Fibroblast of pulmonary artery (primary cell): ENCODE measurements around the gene CHRNA4.

Experiments
- DNase-seq: peaks from one replicate; pipeline ENCODE4 v3.0.0-alpha.2; 2010; ENCODE audit warnings: low read depth
- H3K4me3 ChIP-seq: replicated peaks from 2 replicates; pipeline ENCODE4 v1.5.1; 2011; ENCODE audit warnings: low read depth, mild to moderate bottlenecking, control low read depth, low read length, moderate library complexity
- TF ChIP-seq, protein P1 (sequence below): IDR thresholded peaks from 2 replicates; pipeline ENCODE4 v1.5.1; 2011; ENCODE audit warnings: mild to moderate bottlenecking, control low read depth, low read length, inconsistent platforms; ENCODE audit errors: missing control alignments

Gene CHRNA4

DNA sequence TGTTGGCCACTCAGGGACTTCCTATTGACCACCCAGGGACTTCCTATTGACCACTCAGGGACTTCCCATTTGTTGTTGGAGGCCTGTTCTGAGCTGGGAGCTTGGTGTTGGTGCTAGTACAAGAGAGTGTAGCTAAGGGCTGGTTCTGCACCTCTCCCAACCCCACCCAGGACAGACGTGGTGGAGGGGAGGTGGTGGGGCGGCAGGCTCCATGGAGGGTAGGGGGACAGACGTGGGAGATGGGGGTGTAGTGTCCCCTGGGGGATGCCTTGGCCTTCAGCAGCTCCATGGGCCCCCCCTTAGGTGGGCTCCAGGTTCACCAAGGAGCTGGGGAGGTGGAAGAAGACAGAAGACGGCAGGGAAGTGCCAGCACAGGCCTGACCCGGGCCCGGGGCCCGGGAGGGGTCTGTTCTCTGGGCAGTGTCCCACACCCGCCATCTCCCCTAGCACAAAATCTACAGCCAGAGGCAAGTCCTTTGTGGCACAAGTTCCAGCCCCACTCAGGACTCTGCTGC, 33.9 kb downstream of the CHRNA4 start:
- no peak overlapping the region for H3K4me3 ChIP-seq
- DNase-seq, result no peak
- TF ChIP-seq, protein P1, sequence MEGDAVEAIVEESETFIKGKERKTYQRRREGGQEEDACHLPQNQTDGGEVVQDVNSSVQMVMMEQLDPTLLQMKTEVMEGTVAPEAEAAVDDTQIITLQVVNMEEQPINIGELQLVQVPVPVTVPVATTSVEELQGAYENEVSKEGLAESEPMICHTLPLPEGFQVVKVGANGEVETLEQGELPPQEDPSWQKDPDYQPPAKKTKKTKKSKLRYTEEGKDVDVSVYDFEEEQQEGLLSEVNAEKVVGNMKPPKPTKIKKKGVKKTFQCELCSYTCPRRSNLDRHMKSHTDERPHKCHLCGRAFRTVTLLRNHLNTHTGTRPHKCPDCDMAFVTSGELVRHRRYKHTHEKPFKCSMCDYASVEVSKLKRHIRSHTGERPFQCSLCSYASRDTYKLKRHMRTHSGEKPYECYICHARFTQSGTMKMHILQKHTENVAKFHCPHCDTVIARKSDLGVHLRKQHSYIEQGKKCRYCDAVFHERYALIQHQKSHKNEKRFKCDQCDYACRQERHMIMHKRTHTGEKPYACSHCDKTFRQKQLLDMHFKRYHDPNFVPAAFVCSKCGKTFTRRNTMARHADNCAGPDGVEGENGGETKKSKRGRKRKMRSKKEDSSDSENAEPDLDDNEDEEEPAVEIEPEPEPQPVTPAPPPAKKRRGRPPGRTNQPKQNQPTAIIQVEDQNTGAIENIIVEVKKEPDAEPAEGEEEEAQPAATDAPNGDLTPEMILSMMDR, result no peak

DNA sequence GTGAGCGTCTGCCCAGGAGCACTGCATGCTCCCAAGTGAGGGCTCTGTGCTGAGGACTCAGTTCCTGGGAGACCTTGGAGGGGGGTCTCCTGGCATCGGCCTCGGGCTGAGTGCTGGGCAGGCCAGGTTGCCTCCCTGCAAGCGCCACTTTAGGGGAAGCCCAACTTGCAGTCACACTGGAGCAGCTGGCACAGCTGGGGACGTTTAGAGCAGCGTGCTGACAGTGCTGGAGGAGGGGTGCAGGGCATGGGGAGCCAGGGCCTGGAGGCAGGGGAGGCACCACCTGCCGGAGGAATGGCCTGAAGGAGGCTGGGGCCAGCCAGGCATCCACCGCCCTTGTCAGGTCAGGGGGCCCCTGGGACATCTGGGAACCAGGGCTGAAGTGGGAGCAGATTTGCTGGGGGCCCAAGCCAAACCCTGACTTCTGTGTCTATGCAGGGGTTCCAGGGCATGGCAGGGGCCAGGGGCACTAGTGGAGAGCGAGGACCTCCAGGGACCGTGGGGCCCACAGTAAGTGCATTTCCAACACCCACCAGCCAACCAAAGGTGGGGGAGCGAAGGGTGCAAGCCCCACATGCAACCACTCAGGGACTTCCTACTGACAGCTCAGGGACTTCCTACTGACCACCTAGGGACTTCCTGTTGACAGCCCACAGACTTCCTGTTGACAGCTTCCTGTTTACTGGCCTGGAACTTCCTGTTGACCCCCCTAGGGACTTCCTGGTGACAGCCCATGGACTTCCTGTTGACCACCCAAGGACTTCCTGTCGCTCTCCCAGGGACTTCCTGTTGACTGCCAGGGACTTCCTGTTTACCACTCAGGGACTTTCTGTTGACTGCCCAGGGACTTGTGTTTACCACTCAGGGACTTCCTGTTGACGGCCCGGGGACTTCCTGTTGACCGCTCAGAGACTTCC, 34.6 kb downstream of the CHRNA4 start:
- H3K4me3 ChIP-seq, result no peak overlapping the region
- no peak for DNase-seq
- TF ChIP-seq, protein P1, result no peak

DNA sequence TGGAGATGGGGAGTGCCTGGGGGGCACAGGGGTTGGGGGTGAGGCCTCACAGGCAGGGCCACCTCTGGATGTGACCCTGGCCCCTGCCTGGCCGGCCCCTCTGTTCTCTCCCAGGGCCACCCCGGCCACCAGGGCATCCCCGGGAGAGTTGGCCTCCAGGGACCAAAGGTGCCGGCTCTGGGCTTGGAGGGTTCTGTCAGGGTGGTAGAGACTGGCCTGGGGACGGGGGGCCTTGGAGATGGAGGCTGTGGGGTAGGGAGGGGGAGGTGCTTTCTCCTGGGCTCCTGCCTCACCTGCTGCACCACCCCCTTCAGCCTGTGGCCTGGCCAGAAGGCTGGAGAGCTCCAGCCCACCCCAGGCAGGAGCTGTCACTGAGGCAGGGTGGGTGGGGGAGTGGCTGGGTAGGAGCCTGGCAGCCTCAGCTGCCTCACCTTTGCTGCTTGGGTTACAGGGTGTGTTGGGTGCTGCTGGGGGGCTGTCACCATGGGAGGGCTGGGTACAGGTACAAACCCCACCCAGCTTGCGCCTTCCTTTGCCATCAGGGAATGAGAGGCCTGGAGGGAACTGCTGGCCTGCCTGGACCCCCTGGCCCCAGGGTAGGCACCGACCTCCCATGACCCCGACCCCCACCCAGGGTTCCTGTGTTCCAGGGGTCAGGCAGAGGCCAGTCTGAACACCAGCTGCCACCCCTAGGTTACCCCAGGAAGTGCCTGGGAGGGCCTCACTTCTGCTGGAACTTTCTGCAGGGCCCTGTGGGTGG, 35.4 kb downstream of the CHRNA4 start:
- TF ChIP-seq, protein P1, result no peak
- DNase-seq, result no peak
- no peak overlapping the region for H3K4me3 ChIP-seq

DNA sequence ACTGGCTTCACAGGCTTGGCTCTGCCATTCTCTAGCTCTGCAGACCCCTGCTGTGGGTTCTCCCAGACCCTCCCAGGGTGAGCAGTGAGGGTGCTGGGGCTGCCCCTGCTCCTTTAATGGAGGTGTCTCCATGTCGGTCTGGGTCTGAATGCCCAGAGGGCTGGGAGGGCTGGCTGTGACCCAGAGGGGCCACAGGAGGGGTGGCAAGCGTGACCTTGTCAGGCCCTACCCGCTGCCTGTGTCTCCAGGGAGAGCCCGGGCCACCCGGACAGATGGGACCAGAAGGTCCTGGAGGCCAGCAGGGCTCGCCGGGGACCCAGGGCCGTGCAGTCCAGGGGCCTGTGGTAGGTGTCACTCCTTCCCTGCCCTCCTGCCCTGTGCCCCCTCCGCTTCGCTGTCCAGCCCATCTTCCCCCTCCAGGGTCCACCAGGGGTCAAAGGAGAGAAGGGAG, 36.1 kb downstream of the CHRNA4 start:
- no peak overlapping the region for H3K4me3 ChIP-seq
- DNase-seq, result no peak
- TF ChIP-seq, protein P1, result no peak

DNA sequence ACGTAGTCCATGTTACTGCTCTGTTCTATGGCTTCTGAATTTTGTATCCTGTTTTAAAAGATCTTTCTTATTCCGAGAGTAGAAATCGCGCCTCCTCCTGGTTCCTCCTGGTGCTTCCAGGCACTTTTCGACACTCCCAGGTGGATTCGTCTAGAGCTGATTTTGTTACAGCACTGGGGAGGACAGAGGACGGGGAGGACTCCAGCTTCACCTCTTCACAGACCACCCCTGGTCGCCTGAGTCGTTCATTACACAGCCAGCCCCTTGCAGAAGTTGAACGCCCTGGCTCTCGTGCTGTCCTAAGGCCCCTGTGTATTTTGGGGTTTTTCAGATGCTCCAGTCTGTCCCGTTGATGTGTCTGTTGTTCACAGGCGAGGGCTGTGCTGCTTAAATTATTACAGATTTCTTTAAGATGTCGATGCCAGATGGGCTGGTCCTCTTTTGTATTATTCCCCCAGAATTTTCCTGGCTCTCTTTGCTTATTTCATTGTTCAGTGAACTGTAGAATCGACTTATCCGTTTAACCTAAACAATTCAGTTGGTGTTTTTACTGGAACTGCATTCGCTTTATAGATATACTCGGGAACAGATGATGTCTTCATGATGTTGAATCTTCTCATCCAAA, 37.7 kb downstream of the CHRNA4 start:
- DNase-seq, result no peak
- no peak overlapping the region for H3K4me3 ChIP-seq
- TF ChIP-seq, protein P1, result peak; percentile 23

DNA sequence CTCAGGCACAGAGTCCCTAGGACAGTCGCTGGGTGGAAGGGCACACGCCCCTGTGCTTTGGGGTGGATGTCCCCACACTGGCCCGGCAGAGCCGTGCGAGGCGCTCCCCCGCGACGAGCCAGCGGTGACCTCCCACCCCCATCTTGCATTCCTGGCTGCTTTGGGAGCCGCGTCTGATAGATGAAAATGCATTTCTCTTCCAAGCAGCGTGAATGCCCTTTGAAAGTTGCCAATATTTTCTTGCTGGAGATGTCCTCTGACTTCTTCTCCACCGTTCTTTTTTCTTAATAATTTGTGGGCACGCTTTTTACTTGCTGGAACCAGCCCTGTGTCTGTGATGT, 38.2 kb downstream of the CHRNA4 start:
- no peak for DNase-seq
- TF ChIP-seq, protein P1, result no peak
- H3K4me3 ChIP-seq, result no peak overlapping the region
